Measurements from ENCODE around the gene PTOV1.

The PTOV1 gene

DNA sequence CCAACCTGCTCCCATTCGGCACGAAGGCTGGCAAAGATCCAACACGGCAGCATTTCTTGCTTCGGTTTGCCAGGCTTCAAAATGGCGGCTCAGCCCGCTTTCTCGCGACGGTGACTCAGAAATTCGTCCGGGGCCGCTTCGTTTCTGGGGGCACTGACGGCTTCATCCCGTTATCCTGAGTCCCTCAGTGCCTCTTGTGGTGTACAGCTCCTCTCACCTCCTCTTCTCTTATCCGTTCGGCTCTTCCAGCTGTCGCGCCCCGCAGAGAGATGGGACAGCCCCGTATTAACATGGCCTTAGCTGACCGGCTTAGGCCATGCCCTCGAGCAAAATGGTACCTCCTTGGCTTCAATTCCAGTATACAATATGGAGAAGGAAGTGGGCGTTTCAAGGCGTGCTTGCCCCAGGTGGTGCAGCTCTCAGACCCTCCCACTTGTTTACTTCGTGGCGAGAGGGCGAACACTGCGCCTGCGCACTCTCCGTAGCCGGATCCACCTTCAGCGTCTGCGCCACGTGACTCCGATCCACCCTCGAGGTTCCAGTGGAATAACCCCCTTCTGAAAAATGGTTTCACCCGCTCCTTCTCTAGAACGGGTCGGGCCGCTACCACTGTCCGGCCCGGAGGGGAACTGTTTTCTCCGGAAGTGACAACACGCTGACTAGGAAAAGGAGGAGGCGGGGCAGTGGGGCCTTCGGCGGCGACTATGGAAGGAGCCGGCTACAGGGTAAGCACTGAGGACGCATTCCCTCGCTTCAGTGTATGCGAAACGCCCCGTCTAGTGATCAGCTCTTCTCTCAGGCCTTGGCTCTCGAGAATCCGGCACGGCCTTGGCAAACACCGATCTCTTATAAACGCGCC, 26.3 kb downstream of the PTOV1 start, which contains the start of the genes AKT1S1 and TBC1D17:
AKT1S1 (minus strand) TSS at position 336 of the 859 bp plus-strand sequence. CDS start 4,060 bp downstream, outside the sequence.
TBC1D17 (plus strand) TSS at position 683 of the 859 bp plus-strand sequence; CDS start at position 705, 22 bp downstream.
- DNase-seq = peak; percentile 100

DNA sequence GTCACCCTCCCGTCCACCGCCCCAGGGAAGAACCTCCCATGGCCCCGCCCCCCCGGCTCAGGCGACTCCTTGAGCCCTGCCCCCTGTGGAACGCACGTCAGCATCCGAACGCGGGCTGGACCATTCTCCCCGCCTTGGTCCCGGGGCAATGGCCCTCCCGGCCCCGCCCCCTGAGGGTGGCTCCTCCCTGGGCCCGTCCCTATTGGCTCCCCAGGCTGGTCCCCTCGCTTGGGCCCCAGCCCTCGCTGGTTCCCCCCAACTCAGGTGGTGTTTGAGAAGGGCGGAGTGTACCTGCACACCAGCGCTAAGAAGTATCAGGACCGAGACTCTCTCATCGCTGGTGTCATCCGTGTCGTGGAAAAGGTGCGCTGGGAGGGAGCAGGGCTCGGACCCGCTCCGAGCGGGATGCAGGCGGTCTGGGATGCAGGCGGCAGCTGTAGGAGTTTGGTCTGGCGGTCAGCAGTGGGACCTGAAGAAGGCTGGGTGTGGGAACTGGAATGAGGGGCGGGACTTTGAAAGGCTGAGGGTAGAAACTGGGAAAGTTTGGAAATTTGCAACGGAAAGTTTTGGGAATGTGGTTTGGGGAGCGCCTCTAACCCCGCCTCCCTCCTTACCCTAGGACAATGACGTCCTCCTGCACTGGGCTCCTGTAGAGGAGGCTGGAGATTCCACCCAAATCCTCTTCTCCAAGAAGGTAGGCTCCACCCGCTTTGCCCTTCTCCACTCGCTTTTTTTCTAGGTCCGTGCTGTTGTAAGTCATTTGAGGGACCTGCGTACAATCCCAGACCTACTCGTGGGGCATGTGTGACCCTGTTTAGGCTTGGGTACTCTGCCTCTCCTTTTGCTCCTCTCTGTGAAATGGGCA, 27.2 kb downstream of the PTOV1 start:
- DNase-seq = peak; percentile 99

DNA sequence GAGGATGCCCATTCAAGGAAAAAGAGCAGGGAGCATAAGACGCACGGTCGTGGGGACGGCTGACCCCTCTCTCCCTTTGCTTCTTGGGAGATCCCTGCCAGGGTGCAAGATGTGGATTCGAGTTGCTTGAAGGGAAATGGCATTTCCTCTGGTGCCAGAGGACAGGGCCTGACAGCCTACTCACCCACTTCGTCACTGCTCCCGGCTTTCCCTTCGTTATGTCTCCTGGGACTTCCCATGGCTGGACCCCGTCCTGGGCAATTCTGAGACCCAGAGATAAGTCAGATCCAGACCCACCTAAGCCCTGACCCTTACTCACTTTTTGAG, 27.7 kb downstream of the PTOV1 start:
- no peak for DNase-seq

DNA sequence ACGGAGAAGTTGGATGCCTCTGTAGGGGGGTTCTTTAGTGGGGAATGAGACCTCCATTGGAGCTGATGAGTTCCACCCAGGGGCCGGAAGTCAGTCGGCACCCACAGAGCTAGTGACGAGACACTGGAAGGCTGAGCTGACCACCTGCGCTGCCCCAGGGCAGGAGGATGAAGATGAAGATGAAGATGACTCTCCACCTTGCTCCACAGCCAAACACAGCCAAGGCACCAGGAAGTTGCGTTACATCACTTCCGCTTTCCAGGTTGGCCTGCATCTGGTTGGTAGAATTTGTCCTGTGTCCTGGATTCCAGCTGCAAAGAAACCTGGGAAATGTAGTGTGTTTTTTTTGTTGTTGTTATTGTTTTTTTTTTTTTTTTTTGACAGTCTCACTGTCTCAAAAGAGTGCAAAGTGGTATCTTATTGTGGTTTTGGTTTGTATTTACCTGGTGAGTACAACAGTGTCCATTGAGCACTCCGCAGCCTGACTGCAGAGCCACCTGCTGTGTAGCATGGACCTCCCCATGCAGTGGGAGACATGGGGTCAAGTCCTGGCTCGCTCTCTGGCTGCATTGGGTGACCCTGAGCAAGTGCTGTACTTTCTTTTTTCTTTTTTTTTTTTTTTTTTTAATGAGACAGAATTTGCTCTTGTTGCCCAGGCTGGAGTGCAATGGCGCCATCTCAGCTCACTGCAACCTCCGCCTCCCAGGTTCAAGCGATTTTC, 28.4 kb downstream of the PTOV1 start:
- DNase-seq = peak in 1 of 2 donors; percentile 28

DNA sequence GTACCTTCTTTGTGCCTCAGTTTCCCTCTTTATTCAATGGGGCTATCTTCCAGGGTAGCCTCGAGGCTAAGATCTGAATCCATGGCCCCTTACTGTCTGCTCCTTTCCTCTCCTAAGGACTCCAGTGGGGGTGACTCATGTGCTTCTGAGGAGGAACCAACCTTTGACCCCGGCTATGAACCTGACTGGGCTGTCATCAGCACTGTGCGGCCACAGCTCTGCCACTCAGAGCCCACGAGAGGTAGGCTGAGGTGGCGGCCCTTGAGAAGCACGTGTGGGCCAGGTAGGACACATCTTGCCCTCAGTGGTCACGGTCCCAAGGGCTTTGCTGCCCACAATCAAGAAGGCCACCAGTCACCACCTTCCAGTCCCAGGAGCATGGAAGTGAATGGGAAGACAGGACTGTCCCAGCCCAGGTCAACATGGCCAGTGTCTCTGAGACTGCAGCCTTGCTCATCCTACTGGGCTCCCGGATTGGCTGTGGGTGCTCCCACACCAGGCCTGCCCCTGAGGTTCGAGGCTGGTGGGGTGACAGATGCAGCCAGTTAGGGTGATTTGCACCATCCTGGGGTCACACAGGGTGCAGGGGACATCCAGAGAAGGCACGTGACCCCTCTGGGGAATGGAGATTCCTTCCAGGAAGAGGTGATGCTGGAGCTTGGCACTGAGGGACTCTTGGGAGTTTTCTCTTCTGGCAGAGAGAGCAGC, 29.4 kb downstream of the PTOV1 start:
- no peak for DNase-seq

DNA sequence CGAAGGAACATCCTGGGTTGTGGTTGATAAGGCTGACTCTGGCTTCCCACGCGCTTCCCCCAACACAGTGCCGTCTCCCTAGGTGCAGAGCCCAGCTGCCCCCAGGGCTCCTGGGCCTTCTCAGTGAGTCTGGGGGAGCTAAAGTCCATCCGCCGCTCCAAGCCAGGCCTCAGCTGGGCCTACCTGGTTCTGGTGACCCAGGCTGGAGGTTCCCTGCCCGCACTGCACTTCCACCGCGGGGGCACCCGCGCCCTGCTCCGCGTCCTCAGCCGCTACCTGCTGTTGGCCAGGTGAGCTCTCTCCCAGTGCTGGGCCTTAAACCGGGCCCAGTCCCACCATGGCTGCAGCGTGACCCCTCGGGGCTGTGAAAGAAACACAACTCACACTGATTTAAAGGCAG, 30.2 kb downstream of the PTOV1 start:
- DNase-seq = no peak

DNA sequence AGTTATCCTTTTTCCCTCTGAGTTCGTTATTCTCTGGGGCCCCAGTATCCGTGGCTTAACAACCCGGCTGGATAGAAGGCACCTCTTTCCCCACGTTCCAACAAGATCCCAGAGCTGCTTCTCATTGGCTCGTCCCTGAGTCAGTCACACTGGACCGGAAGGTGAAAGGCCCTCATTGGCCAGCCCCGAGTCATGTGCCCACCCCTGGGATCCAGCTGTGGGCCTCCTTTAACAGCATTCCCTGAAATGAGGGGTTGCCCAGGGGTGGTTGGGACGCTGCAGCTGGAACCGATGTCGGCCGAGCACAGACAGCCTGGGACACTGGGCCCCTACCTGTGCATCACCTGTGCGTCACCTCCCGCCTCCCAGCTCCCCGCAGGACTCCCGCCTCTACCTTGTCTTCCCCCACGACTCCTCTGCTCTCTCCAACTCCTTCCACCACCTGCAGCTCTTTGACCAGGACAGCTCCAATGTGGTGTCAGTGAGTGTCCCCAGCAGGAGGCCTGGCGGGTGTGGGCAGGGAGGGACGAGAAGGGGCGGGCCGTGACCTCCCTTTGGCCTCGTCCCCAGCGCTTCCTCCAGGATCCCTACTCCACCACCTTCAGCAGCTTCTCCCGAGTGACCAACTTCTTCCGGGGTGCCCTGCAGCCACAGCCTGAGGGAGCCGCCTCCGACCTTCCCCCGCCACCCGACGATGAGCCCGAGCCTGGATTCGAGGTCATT, 30.9 kb downstream of the PTOV1 start:
- DNase-seq = no peak

DNA sequence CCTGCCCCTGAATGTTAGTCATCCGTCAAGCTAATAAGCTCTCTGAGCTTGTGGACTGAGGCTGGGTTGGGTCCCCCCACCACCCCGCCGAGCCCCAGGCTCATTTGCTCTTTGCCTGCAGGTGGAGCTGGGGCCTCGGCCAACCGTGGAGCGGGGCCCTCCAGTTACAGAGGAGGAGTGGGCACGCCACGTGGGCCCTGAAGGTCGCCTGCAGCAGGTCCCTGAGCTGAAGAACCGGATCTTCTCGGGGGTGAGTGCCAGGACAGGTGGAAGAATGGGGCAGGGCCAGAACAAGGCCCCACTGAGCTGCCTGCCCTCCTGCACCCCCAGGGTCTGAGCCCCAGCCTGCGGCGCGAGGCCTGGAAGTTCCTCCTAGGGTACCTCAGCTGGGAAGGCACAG, 31.7 kb downstream of the PTOV1 start:
- DNase-seq = no peak

DNA sequence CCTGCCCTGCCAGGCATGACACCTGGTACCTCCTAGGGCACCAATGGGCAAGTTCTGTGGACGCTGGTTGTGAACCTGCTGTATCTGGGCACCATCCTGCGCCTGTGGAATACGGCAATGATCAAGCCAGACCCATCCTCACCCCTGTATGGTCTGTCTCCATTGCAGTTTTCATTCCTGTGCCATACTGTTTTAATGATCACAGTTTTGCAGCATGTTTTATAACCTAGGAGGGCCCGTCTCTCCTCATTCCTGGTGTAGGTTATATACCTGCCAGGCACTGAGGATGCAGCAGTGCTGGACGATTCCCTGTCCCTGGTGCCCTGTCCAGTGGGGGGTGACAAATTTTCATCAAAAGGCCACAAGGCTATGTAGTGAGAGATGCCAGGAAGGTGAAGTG, 32.1 kb downstream of the PTOV1 start:
- DNase-seq = no peak

DNA sequence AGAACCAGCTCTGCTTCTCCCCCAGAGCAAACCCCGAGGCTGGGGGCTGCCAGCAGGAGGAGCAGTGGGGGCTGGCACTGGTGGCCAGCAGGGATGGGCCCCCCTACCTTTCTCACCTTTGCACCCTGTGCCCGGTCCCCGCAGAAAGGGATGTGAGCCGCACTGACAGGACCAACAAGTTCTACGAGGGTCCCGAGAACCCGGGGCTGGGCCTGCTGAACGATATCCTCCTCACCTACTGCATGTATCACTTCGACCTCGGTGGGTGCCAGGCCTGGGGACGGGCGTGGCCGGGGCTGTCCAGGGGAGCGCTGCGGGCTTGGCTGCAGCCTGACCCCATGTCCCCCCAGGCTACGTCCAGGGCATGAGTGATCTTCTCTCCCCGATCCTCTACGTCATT, 33.1 kb downstream of the PTOV1 start:
- DNase-seq = no peak

DNA sequence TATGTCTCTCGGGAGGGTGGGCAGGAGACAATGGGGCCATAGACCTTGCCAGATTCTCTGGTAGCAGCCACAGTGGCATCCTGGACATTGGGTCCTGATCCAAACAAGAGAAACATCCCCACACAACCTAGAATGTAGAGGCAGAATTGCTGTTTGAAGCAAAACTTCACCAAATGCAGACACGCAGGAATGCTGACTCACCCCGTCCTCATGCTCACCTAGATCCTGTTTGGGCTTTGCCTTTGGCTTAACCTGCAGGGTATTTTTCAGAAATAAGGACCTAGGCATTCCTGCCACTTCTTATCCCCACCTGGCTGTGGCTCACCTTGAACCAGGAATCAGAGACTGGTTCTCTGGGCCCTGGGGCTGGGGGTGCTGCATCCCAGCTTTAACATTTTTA, 33.8 kb downstream of the PTOV1 start:
- DNase-seq = no peak

DNA sequence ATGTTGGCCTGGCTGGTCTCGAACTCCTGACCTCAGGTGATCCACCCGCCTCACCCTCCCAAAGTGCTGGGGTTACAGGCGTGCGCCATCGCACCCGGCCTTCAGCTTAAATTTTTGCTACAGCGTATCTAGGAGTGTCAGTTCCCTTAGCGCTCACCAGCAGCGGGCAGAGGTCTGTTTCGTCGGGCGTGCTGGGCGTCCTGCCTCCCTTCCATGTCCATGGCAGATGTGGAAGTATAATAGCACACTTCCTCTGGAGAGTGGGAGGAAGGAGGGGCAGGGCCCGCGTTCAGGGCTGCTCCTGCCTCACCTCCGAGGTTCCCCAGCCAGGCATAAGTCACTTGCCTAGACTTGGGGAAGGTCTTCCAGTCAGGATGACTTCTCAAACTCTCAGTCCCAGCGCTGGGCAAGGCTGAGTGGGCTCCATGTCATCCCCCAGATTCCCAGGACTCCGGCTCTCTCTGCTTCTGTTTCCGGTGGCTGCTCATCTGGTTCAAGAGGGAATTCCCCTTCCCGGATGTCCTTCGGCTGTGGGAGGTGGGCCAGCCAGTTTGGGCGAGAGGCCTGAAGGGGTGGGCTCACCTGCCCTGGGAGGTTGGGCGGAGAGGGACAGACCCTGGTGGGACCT, 36.2 kb downstream of the PTOV1 start:
- no peak for DNase-seq

DNA sequence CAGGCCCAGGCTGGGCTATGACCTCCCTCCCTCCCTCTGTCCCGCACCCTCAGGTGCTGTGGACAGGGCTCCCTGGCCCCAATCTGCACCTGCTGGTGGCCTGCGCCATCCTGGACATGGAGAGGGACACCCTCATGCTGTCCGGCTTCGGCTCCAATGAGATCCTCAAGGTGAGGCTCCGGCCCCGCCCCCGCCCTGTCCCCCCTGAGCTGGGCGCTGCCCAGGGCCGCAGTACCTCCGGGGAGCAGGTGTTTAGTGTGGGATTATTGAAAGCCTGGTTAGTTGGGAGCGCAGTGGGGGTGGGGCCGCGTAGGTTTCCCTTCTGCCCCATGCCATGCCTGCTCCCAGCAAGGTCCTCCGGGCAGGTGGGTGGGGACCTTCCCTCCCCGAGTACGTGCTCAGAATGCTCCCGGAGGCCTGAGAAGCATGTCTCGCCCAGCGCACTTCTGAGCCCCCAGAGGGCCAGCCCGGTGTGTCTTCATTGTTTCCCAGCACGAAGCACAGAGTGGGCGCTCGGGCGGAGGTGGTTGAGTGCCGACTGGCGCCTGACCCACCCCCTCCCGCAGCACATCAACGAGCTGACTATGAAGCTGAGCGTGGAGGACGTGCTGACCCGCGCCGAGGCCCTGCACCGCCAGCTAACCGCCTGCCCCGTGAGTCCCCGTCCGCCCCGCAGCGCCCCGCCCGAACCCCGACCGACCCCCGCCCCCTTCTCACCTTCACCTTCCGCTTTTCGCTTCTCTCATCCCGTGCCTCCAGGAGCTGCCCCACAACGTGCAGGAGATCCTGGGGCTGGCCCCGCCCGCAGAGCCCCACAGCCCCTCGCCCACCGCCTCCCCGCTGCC, 36.9 kb downstream of the PTOV1 start:
- no peak for DNase-seq

DNA sequence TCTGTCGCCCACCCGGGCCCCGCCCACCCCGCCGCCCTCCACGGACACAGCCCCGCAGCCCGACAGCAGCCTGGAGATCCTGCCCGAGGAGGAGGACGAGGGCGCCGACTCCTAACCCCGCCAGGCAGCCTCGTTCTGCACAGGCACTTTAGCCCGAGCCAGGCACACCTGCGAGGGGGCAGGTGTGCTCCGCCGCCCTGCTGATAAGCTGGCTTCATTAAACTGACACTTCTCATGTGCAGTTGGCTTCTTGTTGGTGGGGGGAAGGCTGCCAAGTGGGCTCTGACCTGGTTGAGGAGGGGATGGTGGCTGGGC, 37.5 kb downstream of the PTOV1 start:
- no peak for DNase-seq

DNA sequence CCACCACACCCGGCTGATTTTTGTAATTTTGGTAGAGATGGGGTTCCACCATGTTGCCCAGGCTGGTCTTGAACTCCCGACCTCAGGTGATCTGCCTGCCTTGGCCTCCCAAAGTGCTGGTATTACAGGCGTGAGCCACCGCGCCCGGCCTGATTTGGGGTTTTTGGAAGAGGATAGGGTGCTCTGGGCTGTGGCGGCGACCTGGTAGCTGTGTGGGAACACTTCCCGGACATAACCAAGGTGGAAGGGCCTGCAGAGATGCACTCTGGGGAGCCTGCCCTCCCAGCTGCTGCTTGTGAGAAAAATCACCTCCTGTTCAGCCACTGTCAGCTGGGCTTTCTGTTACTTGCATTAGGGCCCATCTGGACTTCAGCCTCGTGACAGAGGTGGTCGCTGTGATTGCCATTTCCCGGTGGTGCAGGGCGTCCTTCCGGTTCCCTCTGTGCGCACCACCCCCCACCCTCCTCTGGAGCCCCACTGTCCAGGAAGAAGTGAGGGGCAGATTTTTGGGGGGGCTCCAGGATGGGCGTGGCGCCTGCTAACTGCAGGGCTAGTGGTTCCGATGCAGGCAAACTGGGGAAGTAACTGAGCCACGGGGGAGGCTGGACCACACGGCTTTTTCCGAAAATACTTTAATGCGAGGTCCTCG, 38.2 kb downstream of the PTOV1 start:
- no peak for DNase-seq

DNA sequence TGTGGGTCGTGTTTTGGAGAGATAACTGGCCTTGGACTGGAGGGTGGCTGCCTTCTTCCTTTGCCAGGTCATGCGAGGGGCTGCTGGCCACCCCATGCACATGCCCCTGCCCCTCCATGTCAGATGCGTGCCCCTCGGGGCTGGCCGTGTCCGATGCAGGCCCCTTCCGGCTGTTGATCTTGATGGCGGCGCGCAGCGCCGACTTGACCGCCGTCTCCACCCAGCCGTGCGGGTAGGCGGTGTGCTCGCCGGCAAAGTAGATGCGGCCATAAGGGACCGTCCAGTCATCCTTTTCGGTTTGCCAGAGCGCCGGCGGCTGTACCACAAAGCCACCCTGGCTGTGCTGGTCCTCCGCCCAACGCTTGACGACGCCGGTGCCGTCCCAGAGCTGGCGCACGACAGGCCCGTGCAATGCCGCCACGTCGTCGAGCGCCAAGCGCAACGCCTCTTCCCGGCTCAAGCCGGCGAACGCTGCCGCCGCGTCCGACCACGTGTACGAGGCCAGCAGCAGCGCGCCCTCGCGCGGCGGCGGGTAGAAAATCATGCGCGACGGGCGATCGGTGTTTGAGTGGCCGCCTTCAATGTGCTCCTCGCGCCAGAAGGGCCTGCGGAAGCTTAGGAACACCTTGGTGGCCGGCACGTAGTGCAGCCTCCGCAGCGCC, 38.9 kb downstream of the PTOV1 start:
- DNase-seq = peak; percentile 83

DNA sequence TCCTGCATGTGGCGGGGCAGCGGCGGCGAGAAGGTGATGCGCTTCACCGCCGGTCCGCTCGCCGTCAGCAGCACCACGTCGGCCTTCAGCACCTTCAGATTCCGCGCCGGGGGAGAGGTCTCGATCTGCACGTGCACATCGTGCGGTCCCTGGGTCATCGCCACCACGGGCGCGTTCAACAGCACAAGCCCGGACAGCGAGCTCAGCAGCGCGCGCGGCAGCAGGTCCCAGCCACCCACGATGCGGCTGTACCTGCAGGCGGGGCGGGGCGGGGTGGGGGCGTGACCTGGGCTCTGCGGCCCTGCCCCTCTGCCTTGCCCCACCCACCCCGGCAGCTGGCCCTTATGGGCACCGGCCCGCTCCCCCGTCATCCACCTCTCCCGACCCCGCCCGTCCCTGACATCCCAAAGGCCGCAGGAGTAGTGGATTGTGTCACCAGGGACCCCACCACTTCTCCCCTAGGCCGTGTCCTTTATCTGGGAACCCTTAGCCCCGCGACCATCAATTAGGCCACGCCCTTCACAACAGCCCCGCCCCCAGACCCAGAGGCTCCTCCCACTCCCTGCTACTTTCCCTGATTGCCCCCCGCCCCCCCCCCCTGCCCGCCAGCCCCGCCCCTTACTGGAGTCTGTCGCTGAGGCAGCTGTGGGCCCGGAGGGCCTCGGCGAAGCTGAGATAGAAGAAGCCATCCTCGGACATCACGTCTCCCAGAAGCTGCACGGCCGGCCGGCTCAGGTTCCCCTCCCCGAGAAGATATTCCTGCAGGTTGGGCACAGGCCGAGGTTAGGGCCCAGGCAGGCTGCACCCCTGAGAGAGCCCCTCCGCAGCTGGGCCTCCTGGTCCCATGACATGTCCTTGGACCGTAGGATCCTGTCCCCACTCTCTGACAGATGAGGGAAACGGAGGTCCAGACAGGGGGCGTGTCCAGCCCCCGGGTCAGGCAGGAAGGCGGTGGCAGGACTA, 39.7 kb downstream of the PTOV1 start:
- DNase-seq = peak; percentile 73 to 79

DNA sequence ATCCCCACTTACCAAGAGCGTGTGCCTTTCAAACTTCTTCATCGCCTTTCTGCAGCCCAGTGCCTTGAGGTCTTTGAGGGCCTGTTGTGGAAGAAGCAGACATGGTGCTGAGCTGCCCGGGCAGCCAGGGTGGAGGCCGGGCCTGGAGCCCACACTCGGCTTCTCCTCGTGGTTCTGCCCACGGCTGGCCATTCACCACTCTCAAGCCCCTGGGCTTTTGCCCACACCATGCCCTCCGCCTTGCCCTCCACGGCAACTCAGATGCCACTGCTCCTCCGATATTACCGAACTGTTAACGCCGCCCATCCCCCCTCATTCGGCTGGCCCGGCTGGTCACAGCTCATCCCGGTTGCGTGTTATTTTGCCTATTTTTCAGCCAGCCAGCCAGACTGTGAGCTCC, 40.4 kb downstream of the PTOV1 start:
- no peak for DNase-seq
